Measurements from ENCODE around the gene PRKAG3. TPM values are rescaled to one million over a fixed set of nuclear protein-coding genes. Genes with fewer than 3 reads are reported as not detected.

The PRKAG3 gene
- total RNA-seq, 2 donors from 2014 or later: not detected

GRCh38 chr2:218869064-218869463, 37.5 kb upstream of the PRKAG3 start:
- ATAC-seq (no peak), DNase-seq (ENCODE audit: low spot score in 2 of 2) (no peak)
- Mint-ChIP-seq H3K9me3 (no peaks in the 10 kb centered on the region), H3K27ac (no peak overlapping the region), H3K36me3 (peaks cover 0 to 4% of the 10 kb centered on the region in 2 donors)

- Mint-ChIP-seq H3K27ac (no peak overlapping the region), H3K36me3 (peaks cover 0 to 4% of the 10 kb centered on the region in 2 donors), H3K9me3 (no peaks in the 10 kb centered on the region)
- peak in 1 of 2 donors; percentile 39 for ATAC-seq
- DNase-seq (ENCODE audit: low spot score in 2 of 2): no peak
Measured at GRCh38 chr2:218867900-218868299, 36.3 kb upstream of the PRKAG3 start.

GRCh38 chr2:218865999-218866398, 34.4 kb upstream of the PRKAG3 start:
- Mint-ChIP-seq H3K9me3 (no peaks in the 10 kb centered on the region), H3K36me3 (no peaks in the 10 kb centered on the region), H3K27ac (no peak overlapping the region)
- DNase-seq (ENCODE audit: low spot score in 2 of 2): no peak
- no peak for ATAC-seq

- Mint-ChIP-seq H3K27ac (no peak overlapping the region), H3K36me3 (no peaks in the 10 kb centered on the region), H3K9me3 (no peaks in the 10 kb centered on the region)
- DNase-seq (ENCODE audit: low spot score in 2 of 2) (no peak), ATAC-seq (no peak)
Measured at GRCh38 chr2:218865396-218865795, 33.8 kb upstream of the PRKAG3 start.

- DNase-seq (ENCODE audit: low spot score in 2 of 2): no peak
- Mint-ChIP-seq H3K9me3 (no peaks in the 10 kb centered on the region), H3K27ac (peak overlapping the region in 1 of 2 donors; percentile 45), H3K36me3 (no peaks in the 10 kb centered on the region)
- no peak for ATAC-seq
Measured at GRCh38 chr2:218863021-218863520, 31.5 kb upstream of the PRKAG3 start.

- Mint-ChIP-seq H3K9me3 (no peaks in the 10 kb centered on the region), H3K36me3 (no peaks in the 10 kb centered on the region), H3K27ac (no peak overlapping the region)
- ATAC-seq (no peak), DNase-seq (ENCODE audit: low spot score in 2 of 2) (peak in 1 of 2 donors; percentile 46)
Measured at GRCh38 chr2:218861645-218862318, 30.2 kb upstream of the PRKAG3 start.

GRCh38 chr2:218860950-218861381, 29.4 kb upstream of the PRKAG3 start:
- Mint-ChIP-seq H3K27ac (no peak overlapping the region), H3K9me3 (no peaks in the 10 kb centered on the region), H3K36me3 (no peaks in the 10 kb centered on the region)
- ATAC-seq: peak in 1 of 2 donors; percentile 70
- peak in 1 of 2 donors; percentile 40 for DNase-seq (ENCODE audit: low spot score in 2 of 2)

- no peak overlapping the region for H3K27ac Mint-ChIP-seq
- no peaks in the 10 kb centered on the region for H3K9me3 Mint-ChIP-seq
- peak in 1 of 2 donors; percentile 35 for DNase-seq (ENCODE audit: low spot score in 2 of 2)
- no peaks in the 10 kb centered on the region for H3K36me3 Mint-ChIP-seq
- ATAC-seq: no peak
Measured at GRCh38 chr2:218859988-218860831, 28.6 kb upstream of the PRKAG3 start.

GRCh38 chr2:218859556-218859987, 28.0 kb upstream of the PRKAG3 start, which contains the start of gene WNT6:
Gene WNT6 (plus strand): TSS chr2:218859805. CDS start chr2:218860038, 233 bp downstream.
- peak in 1 of 2 donors; percentile 46 for DNase-seq (ENCODE audit: low spot score in 2 of 2)
- Mint-ChIP-seq H3K27ac (no peak within 1 kb of the TSS), H3K36me3 (no peaks in the 10 kb centered on the region), H3K9me3 (no peaks in the 10 kb centered on the region)
- peak in 1 of 2 donors; percentile 50 for ATAC-seq

- Mint-ChIP-seq H3K9me3 (no peaks in the 10 kb centered on the region), H3K36me3 (no peaks in the 10 kb centered on the region), H3K27ac (no peak overlapping the region)
- no peak for ATAC-seq
- peak in 1 of 2 donors; percentile 52 for DNase-seq (ENCODE audit: low spot score in 2 of 2)
Measured at GRCh38 chr2:218858671-218859555, 27.3 kb upstream of the PRKAG3 start.

- no peak for DNase-seq (ENCODE audit: low spot score in 2 of 2)
- H3K36me3 Mint-ChIP-seq: no peaks in the 10 kb centered on the region
- no peak overlapping the region for H3K27ac Mint-ChIP-seq
- ATAC-seq: no peak
- H3K9me3 Mint-ChIP-seq: no peaks in the 10 kb centered on the region
Measured at GRCh38 chr2:218858138-218858445, 26.5 kb upstream of the PRKAG3 start.

GRCh38 chr2:218857371-218858137, 26.0 kb upstream of the PRKAG3 start:
- ATAC-seq: no peak
- H3K27ac Mint-ChIP-seq: no peak overlapping the region
- no peaks in the 10 kb centered on the region for H3K9me3 Mint-ChIP-seq
- DNase-seq (ENCODE audit: low spot score in 2 of 2): peak in 1 of 2 donors; percentile 33
- no peaks in the 10 kb centered on the region for H3K36me3 Mint-ChIP-seq

GRCh38 chr2:218856896-218857243, 25.3 kb upstream of the PRKAG3 start:
- H3K36me3 Mint-ChIP-seq: no peaks in the 10 kb centered on the region
- H3K9me3 Mint-ChIP-seq: no peaks in the 10 kb centered on the region
- H3K27ac Mint-ChIP-seq: no peak overlapping the region
- DNase-seq (ENCODE audit: low spot score in 2 of 2) (peak in 1 of 2 donors; percentile 38), ATAC-seq (no peak)

- Mint-ChIP-seq H3K36me3 (no peaks in the 10 kb centered on the region), H3K9me3 (no peaks in the 10 kb centered on the region), H3K27ac (no peak overlapping the region)
- ATAC-seq (no peak), DNase-seq (ENCODE audit: low spot score in 2 of 2) (no peak)
Measured at GRCh38 chr2:218856167-218856895, 24.7 kb upstream of the PRKAG3 start.
